WTC11 (cell line): Measurements from ENCODE around the gene IP6K2. TPM values are rescaled to one million over a fixed set of nuclear protein-coding genes. Genes with fewer than 3 reads are reported as not detected.

ENCODE experiments used
- ATAC-seq: fragments of 200-7000 bp; cut with Tn5 transposase; 2 replicates; pipeline ENCODE4 v1.10.0; 2021; ENCODE audit warnings: mild to moderate bottlenecking, moderate library complexity
- CTCF ChIA-PET: fragments of 300-600 bp; sonication (Branson Sonifier 250); formaldehyde crosslinking; loops from one replicate; lab custom pipeline; 2021; ENCODE audit warnings: antibody characterized with exemption; lab: Charles Lee
- POLR2A ChIA-PET: fragments of 350-600 bp; sonication (Branson Sonifier 250); formaldehyde crosslinking; loops from one replicate; lab custom pipeline; 2021; ENCODE audit warnings: antibody characterized with exemption; lab: Charles Lee
- DNase-seq: peaks from one replicate; pipeline ENCODE4 v3.0.0; 2021; ENCODE audit warnings: low spot score
- H3K27ac Mint-ChIP-seq: 2 replicates; pipeline ENCODE4 v1.8.0; 2021; ENCODE audit warnings: mixed read lengths
- H3K27me3 Mint-ChIP-seq: 2 replicates; pipeline ENCODE4 v1.8.0; 2021; ENCODE audit warnings: low read depth, mild to moderate bottlenecking, moderate library complexity, mixed read lengths
- H3K36me3 Mint-ChIP-seq: 2 replicates; pipeline ENCODE4 v1.8.0; 2021; ENCODE audit warnings: mixed read lengths
- H3K4me1 Mint-ChIP-seq: 2 replicates; pipeline ENCODE4 v1.8.0; 2022; ENCODE audit warnings: mixed read lengths
- H3K4me3 Mint-ChIP-seq: 2 replicates; pipeline ENCODE4 v1.8.0; 2021; ENCODE audit warnings: mild to moderate bottlenecking, moderate library complexity, mixed read lengths
- H3K9me3 Mint-ChIP-seq: 2 replicates; pipeline ENCODE4 v1.8.0; 2021; ENCODE audit warnings: mixed read lengths
- ATF2 ChIP-seq: sonication (generic); formaldehyde crosslinking; IDR thresholded peaks from 2 replicates; pipeline ENCODE4 v1.8.1; 2022; ENCODE audit warnings: low read depth, missing genetic modification reagents, borderline replicate concordance
- ATF3 ChIP-seq: sonication (generic); formaldehyde crosslinking; conservative IDR thresholded peaks from 2 replicates; pipeline ENCODE4 v1.8.1; 2022; ENCODE audit warnings: mild to moderate bottlenecking, missing genetic modification reagents
- CBFB ChIP-seq: sonication (generic); formaldehyde crosslinking; IDR thresholded peaks from 2 replicates; pipeline ENCODE4 v1.8.1; 2022; ENCODE audit warnings: mild to moderate bottlenecking, low read depth, missing genetic modification reagents
- CREB1 ChIP-seq: sonication (generic); formaldehyde crosslinking; IDR thresholded peaks from 2 replicates; pipeline ENCODE4 v1.8.0; 2023; ENCODE audit warnings: mild to moderate bottlenecking, missing genetic modification reagents
- ETV6 ChIP-seq: sonication (generic); formaldehyde crosslinking; IDR thresholded peaks from 2 replicates; pipeline ENCODE4 v1.8.1; 2022; ENCODE audit warnings: mild to moderate bottlenecking, missing genetic modification reagents
- FOXP1 ChIP-seq: sonication (generic); formaldehyde crosslinking; IDR thresholded peaks from 2 replicates; pipeline ENCODE4 v1.8.0; 2022; ENCODE audit warnings: missing genetic modification reagents, mild to moderate bottlenecking, moderate library complexity, borderline replicate concordance
- FOXP4 ChIP-seq: sonication (generic); formaldehyde crosslinking; IDR thresholded peaks from 2 replicates; pipeline ENCODE4 v1.8.0; 2022; ENCODE audit warnings: mild to moderate bottlenecking, missing genetic modification reagents
- GRHL2 ChIP-seq: fragments of 250-450 bp; sonication (Bioruptor Pico); IDR thresholded peaks from 2 replicates; pipeline ENCODE4 v1.8.0; 2022; ENCODE audit warnings: mild to moderate bottlenecking, moderate library complexity; ENCODE audit not compliant: insufficient replicate concordance, severe bottlenecking
- HMGXB4 ChIP-seq: sonication (generic); formaldehyde crosslinking; IDR thresholded peaks from 2 replicates; pipeline ENCODE4 v1.8.1; 2023; ENCODE audit warnings: mild to moderate bottlenecking, moderate library complexity, missing genetic modification reagents
- IRF1 ChIP-seq: sonication (generic); formaldehyde crosslinking; IDR thresholded peaks from 2 replicates; pipeline ENCODE4 v1.8.0; 2023; ENCODE audit warnings: missing genetic modification reagents
- JUN ChIP-seq: sonication (generic); formaldehyde crosslinking; IDR thresholded peaks from 2 replicates; pipeline ENCODE4 v1.8.0; 2023; ENCODE audit warnings: mild to moderate bottlenecking, missing genetic modification reagents
- KAT7 ChIP-seq: sonication (generic); formaldehyde crosslinking; IDR thresholded peaks from 2 replicates; pipeline ENCODE4 v1.8.1; 2023; ENCODE audit warnings: missing genetic modification reagents, mild to moderate bottlenecking, borderline replicate concordance
- NFYB ChIP-seq: sonication (generic); formaldehyde crosslinking; conservative IDR thresholded peaks from 2 replicates; pipeline ENCODE4 v1.8.0; 2022; ENCODE audit warnings: low read depth, missing genetic modification reagents
- PREB ChIP-seq: sonication (generic); formaldehyde crosslinking; IDR thresholded peaks from 2 replicates; pipeline ENCODE4 v1.8.1; 2022; ENCODE audit warnings: mild to moderate bottlenecking, missing genetic modification reagents, moderate library complexity, borderline replicate concordance
- RELA ChIP-seq: sonication (generic); formaldehyde crosslinking; IDR thresholded peaks from 2 replicates; pipeline ENCODE4 v1.8.1; 2022; ENCODE audit warnings: missing genetic modification reagents, mild to moderate bottlenecking, borderline replicate concordance
- SP1 ChIP-seq: sonication (generic); formaldehyde crosslinking; conservative IDR thresholded peaks from 2 replicates; pipeline ENCODE4 v1.8.1; 2022; ENCODE audit warnings: missing genetic modification reagents
- STAT6 ChIP-seq: sonication (generic); formaldehyde crosslinking; conservative IDR thresholded peaks from 2 replicates; pipeline ENCODE4 v1.8.1; 2023; ENCODE audit warnings: mild to moderate bottlenecking, low read depth, missing genetic modification reagents, moderate library complexity
- USF2 ChIP-seq: sonication (generic); formaldehyde crosslinking; IDR thresholded peaks from 2 replicates; pipeline ENCODE4 v1.8.1; 2023; ENCODE audit warnings: mild to moderate bottlenecking, missing genetic modification reagents, moderate library complexity
- ZNF219 ChIP-seq: sonication (generic); formaldehyde crosslinking; IDR thresholded peaks from 2 replicates; pipeline ENCODE4 v1.8.0; 2023; ENCODE audit warnings: missing genetic modification reagents, mild to moderate bottlenecking, borderline replicate concordance
- ZNF532 ChIP-seq: fragments of 250-450 bp; sonication (Bioruptor Pico); IDR thresholded peaks from 2 replicates; pipeline ENCODE4 v1.9.0; 2021; ENCODE audit warnings: mild to moderate bottlenecking, borderline replicate concordance
- total RNA-seq: library from RNA; stranded (reverse); gene quantifications from 3 replicates; pipeline ENCODE4 v1.2.3, GENCODE V29; 2021

The IP6K2 gene
- total RNA-seq, 1 experiment from 2014 or later = 123 TPM

GRCh38 chr3:48672522-48672921, 44.5 kb downstream of the IP6K2 start (continued):
- no peak for TF ChIP-seq FOXP4 (CRISPR knock-in tag)
- TF ChIP-seq ETV6 = no peak
- no peak for TF ChIP-seq ATF2 (CRISPR knock-in tag)
- TF ChIP-seq ATF3 = no peak
- TF ChIP-seq RELA = no peak
- TF ChIP-seq KAT7 = no peak

- H3K9me3 Mint-ChIP-seq = 0 out of 2 replicates have a peak, but pooled peaks cover 4% of the 10 kb centered on the region
- no peak for ATAC-seq
- ChIA-PET POLR2A (interaction anchor here (1.5 to 4.4 kb wide), 3 partner anchors 19 to 52 kb away, joined by 8 to 41 read pairs (median 25); partner anchors contain the start of genes IP6K2 and SLC26A6), CTCF (interaction anchor here (0.7 to 5.2 kb wide), 13 partner anchors 9 to 342 kb away, joined by 3 to 51 read pairs (median 6); partner anchors contain the start of genes NCKIPSD, SLC26A6 and WDR6)
- H3K4me1 Mint-ChIP-seq = peaks cover 14% of the 10 kb centered on the region
- no peak overlapping the region for H3K4me3 Mint-ChIP-seq
- no peak for DNase-seq
- H3K36me3 Mint-ChIP-seq = peaks cover 20% of the 10 kb centered on the region
- H3K27me3 Mint-ChIP-seq = no peaks in the 10 kb centered on the region
- H3K27ac Mint-ChIP-seq = peak overlapping the region; percentile 99
- TF ChIP-seq HMGXB4 (CRISPR knock-in tag) = no peak
- TF ChIP-seq JUN (CRISPR knock-in tag) = no peak
- TF ChIP-seq CREB1 (CRISPR knock-in tag) = no peak
- no peak for TF ChIP-seq NFYB (CRISPR knock-in tag)
- TF ChIP-seq GRHL2 (CRISPR knock-in tag) = no peak
- TF ChIP-seq STAT6 (CRISPR knock-in tag) = no peak
- TF ChIP-seq FOXP1 (CRISPR knock-in tag) = no peak
- TF ChIP-seq ZNF532 (CRISPR knock-in tag) = no peak
- TF ChIP-seq USF2 = no peak
- no peak for TF ChIP-seq ZNF219 (CRISPR knock-in tag)
- TF ChIP-seq IRF1 (CRISPR knock-in tag) = no peak
- TF ChIP-seq SP1 (CRISPR knock-in tag) = no peak
- no peak for TF ChIP-seq PREB (CRISPR knock-in tag)
- TF ChIP-seq CBFB (CRISPR knock-in tag) = no peak
These were observed 52.1 kb downstream of the IP6K2 start for GRCh38 chr3:48664929-48665328.
